ENCODE data around the gene PPIA. TPM values are rescaled to one million over a fixed set of nuclear protein-coding genes. Genes with fewer than 3 reads are reported as not detected.

The PPIA gene
- total RNA-seq, 1 experiment from 2014 or later = 2,238 TPM

DNA sequence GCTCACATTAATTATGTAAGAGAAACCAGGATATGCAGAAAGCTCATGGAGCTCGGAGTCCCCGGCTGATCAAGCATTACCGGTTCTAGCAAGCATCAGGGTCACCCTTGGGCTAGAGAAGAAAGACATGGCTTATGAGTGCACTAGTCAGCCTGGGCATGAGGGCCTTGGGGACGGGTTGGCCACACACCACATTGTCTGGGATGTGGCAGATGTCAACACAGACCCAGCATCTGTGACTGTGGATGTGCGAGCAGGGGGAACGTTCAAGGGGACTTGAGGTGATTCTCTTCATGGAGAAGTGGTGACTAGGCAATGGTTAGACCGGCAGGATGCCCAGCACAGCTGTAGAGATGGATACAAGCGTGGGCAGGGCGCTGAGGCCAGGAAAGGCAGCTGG lies 34.2 kb upstream of the PPIA start:
- intact Hi-C loops (cut with micrococcal nuclease) = no loop called here
- BruUV-seq (replicated peaks) = no TSS peak
- POLR2A ChIA-PET = no interaction called here

GRCh38 chr7:44762726-44763522 lies 33.6 kb upstream of the PPIA start:
- no peak for DNase-seq (ENCODE audit: unreplicated experiment)
- H3K36me3 Mint-ChIP-seq (ENCODE audit: insufficient read depth, unreplicated experiment) = peaks cover 86% of the 10 kb centered on the region
- intact Hi-C loops (cut with micrococcal nuclease) = no loop called here
- peaks cover 4% of the 10 kb centered on the region for H3K4me1 Mint-ChIP-seq (ENCODE audit: insufficient read depth, unreplicated experiment)
- POLR2A ChIA-PET = no interaction called here
- CTCF ChIA-PET = no interaction called here
- H3K9me3 Mint-ChIP-seq (ENCODE audit: unreplicated experiment) = no peaks in the 10 kb centered on the region
- H3K4me3 Mint-ChIP-seq (ENCODE audit: unreplicated experiment) = no peak overlapping the region
- no peaks in the 10 kb centered on the region for H3K27me3 Mint-ChIP-seq (ENCODE audit: insufficient read depth, unreplicated experiment)
- no peak for TF ChIP-seq CTCF (IDR thresholded peaks at IDR 0.05; ENCODE audit: unreplicated experiment)
- no TSS peak for BruUV-seq (replicated peaks)
- no peak overlapping the region for H3K27ac Mint-ChIP-seq (ENCODE audit: low read depth, unreplicated experiment)

More for the DNA sequence above, 34.2 kb upstream of the PPIA start:
- Mint-ChIP-seq H3K9me3 (ENCODE audit: unreplicated experiment) (no peaks in the 10 kb centered on the region), H3K27me3 (ENCODE audit: insufficient read depth, unreplicated experiment) (no peaks in the 10 kb centered on the region), H3K4me3 (ENCODE audit: unreplicated experiment) (no peak overlapping the region), H3K27ac (ENCODE audit: low read depth, unreplicated experiment) (no peak overlapping the region), H3K36me3 (ENCODE audit: insufficient read depth, unreplicated experiment) (peaks cover 81% of the 10 kb centered on the region), H3K4me1 (ENCODE audit: insufficient read depth, unreplicated experiment) (no peaks in the 10 kb centered on the region)
- no peak for DNase-seq (ENCODE audit: unreplicated experiment)
- CTCF ChIA-PET = no interaction called here
- no peak for TF ChIP-seq CTCF (IDR thresholded peaks at IDR 0.05; ENCODE audit: unreplicated experiment)

DNA sequence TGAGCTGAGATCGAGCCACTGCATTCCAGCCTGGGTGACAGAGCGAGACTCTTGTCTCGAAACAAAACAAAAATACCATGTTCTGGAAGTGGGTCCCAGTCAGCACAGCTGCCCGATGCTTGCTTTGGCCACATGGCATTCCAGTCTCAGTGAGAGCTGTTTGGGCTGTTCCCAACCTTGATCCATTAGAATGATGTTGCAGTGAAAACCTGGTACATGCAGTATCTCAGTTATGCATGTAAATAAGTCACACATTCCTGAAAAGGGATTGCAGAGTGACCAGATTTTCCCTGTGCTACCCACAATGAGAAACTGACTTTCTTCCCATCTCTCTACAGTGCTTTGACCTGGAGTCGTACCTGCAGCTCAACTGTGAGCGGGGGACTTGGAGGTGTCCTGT lies 32.4 kb upstream of the PPIA start:
- H3K27me3 Mint-ChIP-seq (ENCODE audit: insufficient read depth, unreplicated experiment) = no peaks in the 10 kb centered on the region
- no TSS peak for BruUV-seq (replicated peaks)
- H3K27ac Mint-ChIP-seq (ENCODE audit: low read depth, unreplicated experiment) = no peak overlapping the region
- H3K4me1 Mint-ChIP-seq (ENCODE audit: insufficient read depth, unreplicated experiment) = peaks cover 14% of the 10 kb centered on the region
- CTCF ChIA-PET = no interaction called here
- H3K9me3 Mint-ChIP-seq (ENCODE audit: unreplicated experiment) = no peaks in the 10 kb centered on the region
- intact Hi-C loops (cut with micrococcal nuclease) = no loop called here
- no peak for TF ChIP-seq CTCF (IDR thresholded peaks at IDR 0.05; ENCODE audit: unreplicated experiment)
- DNase-seq (ENCODE audit: unreplicated experiment) = no peak
- H3K36me3 Mint-ChIP-seq (ENCODE audit: insufficient read depth, unreplicated experiment) = peaks cover 86% of the 10 kb centered on the region
- POLR2A ChIA-PET = no interaction called here
- no peak overlapping the region for H3K4me3 Mint-ChIP-seq (ENCODE audit: unreplicated experiment)

- Mint-ChIP-seq H3K27me3 (ENCODE audit: insufficient read depth, unreplicated experiment) (no peaks in the 10 kb centered on the region), H3K4me3 (ENCODE audit: unreplicated experiment) (no peak overlapping the region), H3K4me1 (ENCODE audit: insufficient read depth, unreplicated experiment) (peaks cover 22% of the 10 kb centered on the region), H3K9me3 (ENCODE audit: unreplicated experiment) (no peaks in the 10 kb centered on the region), H3K27ac (ENCODE audit: low read depth, unreplicated experiment) (no peak overlapping the region), H3K36me3 (ENCODE audit: insufficient read depth, unreplicated experiment) (peaks cover 82% of the 10 kb centered on the region)
- intact Hi-C loops (cut with micrococcal nuclease) = no loop called here
- POLR2A ChIA-PET = no interaction called here
- TF ChIP-seq CTCF (IDR thresholded peaks at IDR 0.05; ENCODE audit: unreplicated experiment) = no peak
- BruUV-seq (replicated peaks) = no TSS peak
- CTCF ChIA-PET = no interaction called here
- no peak for DNase-seq (ENCODE audit: unreplicated experiment)
These were observed 31.6 kb upstream of the PPIA start for GRCh38 chr7:44764665-44765578.
